ENCODE data around the gene SEC16B. TPM values are rescaled to one million over a fixed set of nuclear protein-coding genes. Genes with fewer than 3 reads are reported as not detected.

The SEC16B gene
- total RNA-seq, 1 donor from 2014 or later, result 1.9 TPM

DNA sequence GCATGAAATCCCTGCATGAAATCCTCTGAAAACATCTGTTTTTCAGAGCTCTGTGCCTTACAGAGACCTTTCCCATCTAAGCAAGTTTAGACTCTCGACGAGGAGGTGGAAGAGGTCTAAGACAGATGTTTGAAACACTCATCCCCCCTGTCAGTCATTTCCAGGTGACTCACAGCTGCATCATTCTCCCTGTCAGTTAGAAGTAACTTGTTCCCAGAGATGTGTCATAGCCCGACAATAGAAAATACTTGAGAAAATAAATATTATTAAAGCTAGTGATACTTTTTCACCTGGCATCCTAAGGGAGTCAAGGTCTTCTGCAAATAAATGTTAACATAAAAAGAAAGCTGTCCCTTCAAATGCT lies 41.6 kb upstream of the SEC16B start:
- intact Hi-C loops (cut with micrococcal nuclease), result no loop called here
- DNase-seq, result no peak
- TF ChIP-seq, protein P1, sequence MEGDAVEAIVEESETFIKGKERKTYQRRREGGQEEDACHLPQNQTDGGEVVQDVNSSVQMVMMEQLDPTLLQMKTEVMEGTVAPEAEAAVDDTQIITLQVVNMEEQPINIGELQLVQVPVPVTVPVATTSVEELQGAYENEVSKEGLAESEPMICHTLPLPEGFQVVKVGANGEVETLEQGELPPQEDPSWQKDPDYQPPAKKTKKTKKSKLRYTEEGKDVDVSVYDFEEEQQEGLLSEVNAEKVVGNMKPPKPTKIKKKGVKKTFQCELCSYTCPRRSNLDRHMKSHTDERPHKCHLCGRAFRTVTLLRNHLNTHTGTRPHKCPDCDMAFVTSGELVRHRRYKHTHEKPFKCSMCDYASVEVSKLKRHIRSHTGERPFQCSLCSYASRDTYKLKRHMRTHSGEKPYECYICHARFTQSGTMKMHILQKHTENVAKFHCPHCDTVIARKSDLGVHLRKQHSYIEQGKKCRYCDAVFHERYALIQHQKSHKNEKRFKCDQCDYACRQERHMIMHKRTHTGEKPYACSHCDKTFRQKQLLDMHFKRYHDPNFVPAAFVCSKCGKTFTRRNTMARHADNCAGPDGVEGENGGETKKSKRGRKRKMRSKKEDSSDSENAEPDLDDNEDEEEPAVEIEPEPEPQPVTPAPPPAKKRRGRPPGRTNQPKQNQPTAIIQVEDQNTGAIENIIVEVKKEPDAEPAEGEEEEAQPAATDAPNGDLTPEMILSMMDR (IDR thresholded peaks at IDR 0.05; ENCODE audit: borderline replicate concordance), result no peak
- peaks cover 18% of the 10 kb centered on the region for H3K4me1 ChIP-seq
- H3K27me3 ChIP-seq (ENCODE audit: low read depth), result no peaks in the 10 kb centered on the region
- H3K36me3 ChIP-seq, result peaks cover 29% of the 10 kb centered on the region
- no peak overlapping the region for H3K27ac ChIP-seq (replicated peaks)
- no peaks in the 10 kb centered on the region for H3K9me3 ChIP-seq (replicated peaks)
- H3K4me3 ChIP-seq, result no peak overlapping the region

DNA sequence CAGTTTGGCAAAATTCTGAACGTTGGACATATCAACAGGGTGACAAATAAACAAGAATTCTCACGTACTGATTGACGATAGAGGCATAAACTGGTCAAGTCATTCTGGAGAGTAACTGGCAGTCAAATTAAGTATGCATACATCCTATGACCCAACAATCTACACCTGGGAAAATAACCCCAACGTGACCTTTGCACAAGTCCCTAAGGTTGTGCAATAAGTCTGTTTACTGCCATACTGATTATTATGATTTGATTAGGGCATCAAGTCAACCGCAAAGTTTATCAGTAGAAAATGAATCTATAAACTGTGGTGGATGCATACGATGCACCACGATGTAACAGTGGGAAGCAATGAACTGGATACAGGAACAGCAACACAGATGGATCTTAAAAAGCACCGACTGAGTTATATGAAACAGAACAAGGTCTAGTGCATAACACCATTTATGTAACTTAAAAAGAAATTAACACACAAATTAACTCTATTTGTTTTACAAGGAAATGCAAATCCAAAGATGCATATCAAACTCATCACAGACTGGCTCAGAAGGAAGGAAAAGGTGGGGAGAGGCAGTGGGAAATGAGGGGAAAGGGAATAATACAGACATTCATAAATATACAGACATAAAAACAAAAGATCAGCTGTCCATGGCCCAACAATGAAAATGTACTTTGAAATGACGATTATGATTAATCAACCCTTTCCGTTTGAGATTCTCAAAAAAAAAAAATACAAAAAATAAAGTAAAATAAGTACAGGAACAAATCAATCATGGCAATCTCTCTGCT lies 41.0 kb upstream of the SEC16B start:
- Histone ChIP-seq H3K4me1 (peaks cover 18% of the 10 kb centered on the region), H3K27me3 (ENCODE audit: low read depth) (no peaks in the 10 kb centered on the region), H3K36me3 (peaks cover 28% of the 10 kb centered on the region), H3K9me3 (replicated peaks) (no peaks in the 10 kb centered on the region), H3K27ac (replicated peaks) (no peak overlapping the region), H3K4me3 (no peak overlapping the region)
- TF ChIP-seq, protein P1 (IDR thresholded peaks at IDR 0.05; ENCODE audit: borderline replicate concordance), result no peak
- intact Hi-C loops (cut with micrococcal nuclease), result no loop called here
- DNase-seq, result no peak

DNA sequence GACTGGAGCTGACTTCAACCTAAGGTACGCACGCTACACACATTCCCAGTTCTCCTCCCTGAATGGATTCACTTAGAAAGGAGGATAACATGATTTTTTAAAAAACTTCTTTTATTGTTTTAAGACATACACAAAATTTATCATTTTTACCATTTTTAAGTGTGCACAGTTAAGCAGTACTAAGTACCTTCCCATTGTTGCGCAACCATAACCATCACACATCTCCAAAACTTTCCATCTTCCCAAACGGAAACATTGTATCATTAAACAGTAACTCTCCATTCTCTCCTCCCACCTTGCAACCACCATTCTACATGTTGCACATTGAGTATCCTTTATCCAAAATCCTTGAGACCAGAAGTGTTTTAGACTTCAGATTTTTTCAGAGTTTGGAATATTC lies 36.2 kb upstream of the SEC16B start:
- H3K36me3 ChIP-seq, result peaks cover 26% of the 10 kb centered on the region
- no peak for DNase-seq
- intact Hi-C loops (cut with micrococcal nuclease), result no loop called here
- peaks cover 10% of the 10 kb centered on the region for H3K4me1 ChIP-seq
- no peak overlapping the region for H3K4me3 ChIP-seq
- TF ChIP-seq, protein P1 (IDR thresholded peaks at IDR 0.05; ENCODE audit: borderline replicate concordance), result no peak
- no peak overlapping the region for H3K27ac ChIP-seq (replicated peaks)
- no peaks in the 10 kb centered on the region for H3K27me3 ChIP-seq (ENCODE audit: low read depth)
- no peaks in the 10 kb centered on the region for H3K9me3 ChIP-seq (replicated peaks)

DNA sequence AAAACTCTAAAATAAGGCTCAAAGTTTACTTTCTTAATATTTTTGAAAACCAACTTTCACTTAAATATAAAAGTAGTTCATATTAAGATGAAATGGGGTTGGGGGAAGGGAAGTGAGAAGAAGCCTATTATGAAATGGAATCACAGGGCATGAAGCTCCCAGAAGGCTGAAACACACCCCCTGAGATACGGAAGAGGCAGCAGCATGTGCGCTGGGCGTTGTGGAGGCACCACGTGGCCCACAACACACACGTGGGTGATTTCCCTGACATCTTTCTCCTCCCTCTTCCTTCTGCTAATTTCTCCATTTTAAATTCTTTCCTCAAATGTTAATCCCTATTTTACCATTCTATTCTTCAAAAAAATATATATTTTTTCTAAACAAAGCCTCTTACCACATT lies 35.6 kb upstream of the SEC16B start:
- TF ChIP-seq, protein P1 (IDR thresholded peaks at IDR 0.05; ENCODE audit: borderline replicate concordance), result no peak
- intact Hi-C loops (cut with micrococcal nuclease), result no loop called here
- Histone ChIP-seq H3K27ac (replicated peaks) (no peak overlapping the region), H3K36me3 (peaks cover 26% of the 10 kb centered on the region), H3K9me3 (replicated peaks) (no peaks in the 10 kb centered on the region), H3K4me3 (no peak overlapping the region), H3K27me3 (ENCODE audit: low read depth) (no peaks in the 10 kb centered on the region), H3K4me1 (peaks cover 7% of the 10 kb centered on the region)
- no peak for DNase-seq

DNA sequence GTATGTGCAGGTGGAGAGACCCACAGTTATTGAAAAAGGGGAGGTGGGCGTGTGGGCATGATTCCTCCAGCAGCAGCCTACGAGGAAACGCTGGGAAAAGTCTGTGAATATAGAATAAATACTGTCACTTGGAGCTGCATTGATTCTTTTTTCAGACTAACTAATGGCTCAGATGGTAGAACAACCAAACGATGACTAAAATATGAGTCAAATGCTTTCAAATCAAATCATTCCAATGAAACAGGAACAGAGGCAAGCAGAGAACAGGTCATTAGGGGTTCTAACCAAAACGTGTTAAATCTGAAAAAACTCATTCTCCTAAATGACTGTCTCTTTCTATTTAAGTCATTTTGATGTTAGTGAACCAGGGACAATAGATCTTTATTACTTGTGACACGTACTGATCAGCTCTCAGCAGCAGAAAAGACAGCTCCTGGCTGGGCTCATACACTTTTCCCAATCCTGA lies 35.1 kb upstream of the SEC16B start:
- H3K27me3 ChIP-seq (ENCODE audit: low read depth), result no peaks in the 10 kb centered on the region
- intact Hi-C loops (cut with micrococcal nuclease), result no loop called here
- no peaks in the 10 kb centered on the region for H3K9me3 ChIP-seq (replicated peaks)
- no peak overlapping the region for H3K4me3 ChIP-seq
- peaks cover 7% of the 10 kb centered on the region for H3K4me1 ChIP-seq
- DNase-seq, result no peak
- TF ChIP-seq, protein P1 (IDR thresholded peaks at IDR 0.05; ENCODE audit: borderline replicate concordance), result no peak
- H3K36me3 ChIP-seq, result peaks cover 26% of the 10 kb centered on the region
- no peak overlapping the region for H3K27ac ChIP-seq (replicated peaks)

All from left ventricle myocardium inferior (tissue), 1 donor.